ENCODE measurements around the gene CMTM3.

The CMTM3 gene

DNA sequence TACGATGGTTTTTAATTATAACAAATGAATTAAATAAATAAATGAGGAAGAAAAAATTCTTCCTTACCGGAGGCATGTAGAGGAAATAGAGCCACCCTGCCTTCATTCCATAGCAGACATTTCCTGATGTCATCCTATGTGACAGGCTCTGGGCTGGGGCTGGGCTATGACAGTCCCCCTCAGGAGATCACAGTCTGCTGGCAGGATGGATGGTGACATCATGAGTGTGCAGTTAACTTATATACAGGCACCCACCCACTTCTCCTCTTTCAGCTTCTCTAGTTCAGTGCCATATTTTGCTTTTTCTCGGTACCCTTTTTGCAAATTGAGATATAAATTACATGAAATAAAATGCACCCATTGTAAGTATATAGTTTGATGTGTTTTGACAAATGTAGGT, 6.4 kb upstream of the CMTM3 start:
- H3K4me3 ChIP-seq (IDR thresholded peaks at IDR 0.05; ENCODE audit: insufficient read depth, low read depth, low read length): no peak overlapping the region
- H3K27ac ChIP-seq: no peak overlapping the region
- H3K9ac ChIP-seq: no peak overlapping the region
- H3K4me1 ChIP-seq (ENCODE audit: low read depth, poor library complexity, severe bottlenecking): peaks cover 5% of the 10 kb centered on the region
- H3K4me2 ChIP-seq: no peak overlapping the region
- no peaks in the 10 kb centered on the region; the same call in 1 of the 2 replicates for H3K27me3 ChIP-seq (ENCODE audit: insufficient read depth, low read depth)
- H4K20me1 ChIP-seq (ENCODE audit: insufficient read depth): no peaks in the 10 kb centered on the region
- no peak overlapping the region for H2AFZ ChIP-seq (ENCODE audit: low read depth)
- TF ChIP-seq, protein P1, sequence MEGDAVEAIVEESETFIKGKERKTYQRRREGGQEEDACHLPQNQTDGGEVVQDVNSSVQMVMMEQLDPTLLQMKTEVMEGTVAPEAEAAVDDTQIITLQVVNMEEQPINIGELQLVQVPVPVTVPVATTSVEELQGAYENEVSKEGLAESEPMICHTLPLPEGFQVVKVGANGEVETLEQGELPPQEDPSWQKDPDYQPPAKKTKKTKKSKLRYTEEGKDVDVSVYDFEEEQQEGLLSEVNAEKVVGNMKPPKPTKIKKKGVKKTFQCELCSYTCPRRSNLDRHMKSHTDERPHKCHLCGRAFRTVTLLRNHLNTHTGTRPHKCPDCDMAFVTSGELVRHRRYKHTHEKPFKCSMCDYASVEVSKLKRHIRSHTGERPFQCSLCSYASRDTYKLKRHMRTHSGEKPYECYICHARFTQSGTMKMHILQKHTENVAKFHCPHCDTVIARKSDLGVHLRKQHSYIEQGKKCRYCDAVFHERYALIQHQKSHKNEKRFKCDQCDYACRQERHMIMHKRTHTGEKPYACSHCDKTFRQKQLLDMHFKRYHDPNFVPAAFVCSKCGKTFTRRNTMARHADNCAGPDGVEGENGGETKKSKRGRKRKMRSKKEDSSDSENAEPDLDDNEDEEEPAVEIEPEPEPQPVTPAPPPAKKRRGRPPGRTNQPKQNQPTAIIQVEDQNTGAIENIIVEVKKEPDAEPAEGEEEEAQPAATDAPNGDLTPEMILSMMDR (conservative IDR thresholded peaks at IDR 0.05; ENCODE audit: low read depth, low read length): no peak
- no peaks in the 10 kb centered on the region for H3K79me2 ChIP-seq (ENCODE audit: insufficient read depth, low read depth)
- no peaks in the 10 kb centered on the region for H3K36me3 ChIP-seq (ENCODE audit: insufficient read depth)

DNA sequence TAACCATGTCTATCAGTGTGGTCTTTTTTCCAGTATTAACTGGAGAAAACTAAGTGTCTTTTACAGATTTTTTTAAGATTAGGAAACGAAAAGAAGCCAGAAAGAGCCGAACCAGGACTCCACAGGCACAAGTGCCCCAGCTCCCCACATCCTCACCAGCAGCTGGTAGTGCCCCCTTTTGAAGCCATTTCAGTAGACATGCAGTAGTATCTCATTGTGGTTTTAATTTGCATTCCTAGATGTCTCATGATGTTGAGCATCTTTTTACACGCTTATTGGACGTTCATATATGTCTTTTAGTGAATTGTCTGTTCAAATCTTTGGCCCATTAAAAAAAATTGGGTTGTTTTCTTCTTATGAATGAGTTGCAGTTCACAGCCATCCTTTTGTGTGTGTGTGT, 4.8 kb upstream of the CMTM3 start:
- TF ChIP-seq, protein P1 (conservative IDR thresholded peaks at IDR 0.05; ENCODE audit: low read depth, low read length): no peak
- Histone ChIP-seq H4K20me1 (ENCODE audit: insufficient read depth) (no peaks in the 10 kb centered on the region), H3K27me3 (ENCODE audit: insufficient read depth, low read depth) (no peaks in the 10 kb centered on the region; the same call in 1 of the 2 replicates), H2AFZ (ENCODE audit: low read depth) (no peak overlapping the region), H3K4me1 (ENCODE audit: low read depth, poor library complexity, severe bottlenecking) (peaks cover 11% of the 10 kb centered on the region), H3K4me3 (IDR thresholded peaks at IDR 0.05; ENCODE audit: insufficient read depth, low read depth, low read length) (no peak overlapping the region), H3K4me2 (no peak overlapping the region), H3K9ac (no peak overlapping the region), H3K27ac (no peak overlapping the region), H3K79me2 (ENCODE audit: insufficient read depth, low read depth) (no peaks in the 10 kb centered on the region), H3K36me3 (ENCODE audit: insufficient read depth) (no peaks in the 10 kb centered on the region)

DNA sequence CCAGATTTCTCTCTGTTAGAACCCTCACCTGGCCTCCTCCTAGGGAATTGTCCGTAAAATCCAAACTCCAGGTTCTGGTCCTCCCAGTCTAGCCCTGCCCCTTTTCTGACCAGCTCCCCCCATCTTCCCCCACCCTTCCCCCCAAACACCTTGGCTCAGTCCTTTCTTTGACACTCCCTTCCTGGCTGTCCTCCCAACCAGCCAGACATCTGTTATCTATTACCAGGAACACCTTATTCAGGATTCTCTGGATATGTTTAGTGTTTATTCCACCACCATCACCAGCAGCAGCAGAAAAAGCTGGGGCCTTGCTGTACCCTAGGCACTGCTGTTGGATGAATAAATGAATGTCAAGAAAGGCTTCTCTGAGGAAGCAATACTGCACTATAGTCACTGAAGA, 4.0 kb upstream of the CMTM3 start:
- Histone ChIP-seq H3K4me3 (IDR thresholded peaks at IDR 0.05; ENCODE audit: insufficient read depth, low read depth, low read length) (no peak overlapping the region), H3K36me3 (ENCODE audit: insufficient read depth) (no peaks in the 10 kb centered on the region), H2AFZ (ENCODE audit: low read depth) (no peak overlapping the region), H3K79me2 (ENCODE audit: insufficient read depth, low read depth) (no peaks in the 10 kb centered on the region), H3K4me2 (no peak overlapping the region), H3K27ac (no peak overlapping the region), H4K20me1 (ENCODE audit: insufficient read depth) (no peaks in the 10 kb centered on the region), H3K4me1 (ENCODE audit: low read depth, poor library complexity, severe bottlenecking) (peaks cover 11% of the 10 kb centered on the region), H3K27me3 (ENCODE audit: insufficient read depth, low read depth) (no peaks in the 10 kb centered on the region; the same call in 1 of the 2 replicates), H3K9ac (no peak overlapping the region)
- TF ChIP-seq, protein P1 (conservative IDR thresholded peaks at IDR 0.05; ENCODE audit: low read depth, low read length): no peak

DNA sequence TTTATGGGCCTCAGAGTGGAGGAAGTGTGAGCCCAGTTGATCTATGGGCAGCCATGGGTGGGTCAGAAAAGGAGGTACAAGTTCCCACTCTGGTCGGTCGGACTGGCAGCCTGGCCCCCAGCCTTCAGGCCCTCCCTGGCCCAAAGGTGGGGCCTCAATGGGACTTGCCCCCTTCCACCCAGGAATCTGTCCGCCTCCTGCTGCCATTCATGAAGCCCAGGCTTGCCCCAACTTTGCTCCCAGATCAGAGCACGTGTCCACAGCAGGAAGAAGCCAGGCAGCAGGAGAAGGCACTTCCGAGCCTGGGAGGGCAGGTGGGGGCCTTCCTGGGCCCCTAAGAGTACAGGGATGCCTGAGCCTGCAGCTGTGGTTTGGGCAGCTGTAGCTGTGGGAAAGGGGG, 3.0 kb upstream of the CMTM3 start:
- no peaks in the 10 kb centered on the region for H4K20me1 ChIP-seq (ENCODE audit: insufficient read depth)
- H3K4me2 ChIP-seq: no peak overlapping the region
- H3K4me3 ChIP-seq (IDR thresholded peaks at IDR 0.05; ENCODE audit: insufficient read depth, low read depth, low read length): no peak overlapping the region
- H3K9ac ChIP-seq: no peak overlapping the region
- no peak overlapping the region for H2AFZ ChIP-seq (ENCODE audit: low read depth)
- no peaks in the 10 kb centered on the region for H3K36me3 ChIP-seq (ENCODE audit: insufficient read depth)
- no peaks in the 10 kb centered on the region for H3K79me2 ChIP-seq (ENCODE audit: insufficient read depth, low read depth)
- TF ChIP-seq, protein P1 (conservative IDR thresholded peaks at IDR 0.05; ENCODE audit: low read depth, low read length): no peak
- no peaks in the 10 kb centered on the region; the same call in 1 of the 2 replicates for H3K27me3 ChIP-seq (ENCODE audit: insufficient read depth, low read depth)
- H3K4me1 ChIP-seq (ENCODE audit: low read depth, poor library complexity, severe bottlenecking): peaks cover 11% of the 10 kb centered on the region
- no peak overlapping the region for H3K27ac ChIP-seq
